MM.1S (cell line): ENCODE measurements around the gene ZNF787.

ENCODE experiments used
- DNase-seq: peaks from one replicate; pipeline ENCODE4 v3.0.0-alpha.2; 2015
- H2AFZ ChIP-seq: fragments of 300-600 bp; sonication (generic); 2 replicates; pipeline ENCODE4 v1.6.0; 2016; ENCODE audit warnings: antibody characterized with exemption, low read length
- H3F3A ChIP-seq: fragments of 300-600 bp; sonication (generic); 2 replicates; pipeline ENCODE4 v1.6.1; 2016; ENCODE audit warnings: mild to moderate bottlenecking, antibody characterized with exemption, low read length, moderate library complexity, mixed read lengths; ENCODE audit not compliant: insufficient read depth
- H3K27ac ChIP-seq: fragments of 300-600 bp; sonication (generic); 2 replicates; pipeline ENCODE4 v1.5.1; 2016; ENCODE audit warnings: mild to moderate bottlenecking, low read length
- H3K27me3 ChIP-seq: fragments of 300-600 bp; sonication (generic); replicated peaks from 2 replicates; pipeline ENCODE4 v1.6.0; 2016; ENCODE audit warnings: low read length; ENCODE audit not compliant: insufficient read depth
- H3K36me3 ChIP-seq: fragments of 300-600 bp; sonication (generic); replicated peaks from 2 replicates; pipeline ENCODE4 v1.6.1; 2016; ENCODE audit warnings: mild to moderate bottlenecking, low read length, mixed read lengths; ENCODE audit not compliant: insufficient read depth
- H3K4me1 ChIP-seq: fragments of 300-600 bp; sonication (generic); 2 replicates; pipeline ENCODE4 v1.6.1; 2016; ENCODE audit warnings: low read length, mixed read lengths
- H3K4me2 ChIP-seq: fragments of 300-600 bp; sonication (generic); 2 replicates; pipeline ENCODE4 v1.6.0; 2016; ENCODE audit warnings: low read depth, low read length
- H3K4me3 ChIP-seq: fragments of 300-600 bp; sonication (generic); 2 replicates; pipeline ENCODE4 v1.5.1; 2016; ENCODE audit warnings: low read length, mixed read lengths
- H3K79me2 ChIP-seq: fragments of 300-600 bp; sonication (generic); 2 replicates; pipeline ENCODE4 v1.6.1; 2016; ENCODE audit warnings: mixed run types, low read length, mixed read lengths
- H3K9ac ChIP-seq: fragments of 300-600 bp; sonication (generic); 2 replicates; pipeline ENCODE4 v1.6.1; 2016; ENCODE audit warnings: low read length, mixed read lengths
- H3K9me2 ChIP-seq: fragments of 300-600 bp; sonication (generic); replicated peaks from 2 replicates; pipeline ENCODE4 v1.6.1; 2016; ENCODE audit warnings: mild to moderate bottlenecking, low read length, mixed read lengths; ENCODE audit not compliant: insufficient read depth
- H3K9me3 ChIP-seq: fragments of 300-600 bp; sonication (generic); replicated peaks from 2 replicates; pipeline ENCODE4 v1.6.1; 2016; ENCODE audit warnings: mild to moderate bottlenecking, low read length, mixed read lengths; ENCODE audit not compliant: insufficient read depth
- H4K20me1 ChIP-seq: fragments of 300-600 bp; sonication (generic); 2 replicates; pipeline ENCODE4 v1.6.1; 2016; ENCODE audit warnings: mild to moderate bottlenecking, low read length, moderate library complexity, mixed read lengths; ENCODE audit not compliant: insufficient read depth
- EZH2 ChIP-seq: fragments of 300-600 bp; sonication (generic); optimal IDR thresholded peaks from 2 replicates; pipeline ENCODE3; 2017; ENCODE audit warnings: low read depth, mild to moderate bottlenecking, antibody characterized with exemption, low read length, mixed read lengths
- EZH2phosphoT487 ChIP-seq: fragments of 300-600 bp; sonication (generic); IDR thresholded peaks from 2 replicates; pipeline ENCODE4 v1.6.1; 2018; ENCODE audit warnings: antibody characterized with exemption, low read length
- TF ChIP-seq, protein P1 (sequence below): fragments of 300-600 bp; sonication (generic); IDR thresholded peaks from 2 replicates; pipeline ENCODE4 v1.5.1; 2016; ENCODE audit warnings: antibody characterized with exemption, low read length, mixed read lengths

ZNF787 gene

DNA sequence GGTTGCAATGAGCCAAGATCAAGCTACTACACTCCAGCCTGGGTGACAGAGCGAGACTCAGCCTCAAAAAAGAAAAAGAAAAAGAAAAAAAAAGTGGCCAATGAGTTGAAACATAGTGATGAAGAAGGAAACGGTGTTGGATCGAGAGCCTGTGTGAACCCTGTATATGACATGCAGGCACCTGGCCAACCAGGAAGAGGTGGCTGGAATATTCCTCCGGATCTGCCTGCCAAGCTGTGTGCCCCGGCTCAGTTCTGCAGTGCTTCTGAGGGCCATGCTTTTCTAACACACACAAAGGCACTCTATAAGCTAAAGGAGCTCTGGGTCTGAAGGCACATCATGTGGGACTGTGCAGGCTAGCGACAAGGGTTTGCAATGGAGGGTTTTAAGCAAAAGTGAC is 16.3 kb upstream of the ZNF787 start:
- no peak for DNase-seq
- Histone ChIP-seq H3F3A (peaks cover 17% of the 10 kb centered on the region), H3K27ac (peak overlapping the region; percentile 83; the same call in 1 of the 2 replicates), H3K27me3 (no peaks in the 10 kb centered on the region), H3K79me2 (peaks cover 8% of the 10 kb centered on the region), H3K4me2 (peak overlapping the region; percentile 54; the same call in 1 of the 2 replicates), H3K9ac (no peak overlapping the region), H3K4me1 (peaks cover 23% of the 10 kb centered on the region), H3K4me3 (no peak overlapping the region), H3K9me3 (no peaks in the 10 kb centered on the region), H4K20me1 (no peaks in the 10 kb centered on the region), H3K36me3 (no peaks in the 10 kb centered on the region), H3K9me2 (no peaks in the 10 kb centered on the region), H2AFZ (0 out of 2 replicates have a peak overlapping the region, but pooled peaks have one; percentile 42)
- TF ChIP-seq, protein P1, sequence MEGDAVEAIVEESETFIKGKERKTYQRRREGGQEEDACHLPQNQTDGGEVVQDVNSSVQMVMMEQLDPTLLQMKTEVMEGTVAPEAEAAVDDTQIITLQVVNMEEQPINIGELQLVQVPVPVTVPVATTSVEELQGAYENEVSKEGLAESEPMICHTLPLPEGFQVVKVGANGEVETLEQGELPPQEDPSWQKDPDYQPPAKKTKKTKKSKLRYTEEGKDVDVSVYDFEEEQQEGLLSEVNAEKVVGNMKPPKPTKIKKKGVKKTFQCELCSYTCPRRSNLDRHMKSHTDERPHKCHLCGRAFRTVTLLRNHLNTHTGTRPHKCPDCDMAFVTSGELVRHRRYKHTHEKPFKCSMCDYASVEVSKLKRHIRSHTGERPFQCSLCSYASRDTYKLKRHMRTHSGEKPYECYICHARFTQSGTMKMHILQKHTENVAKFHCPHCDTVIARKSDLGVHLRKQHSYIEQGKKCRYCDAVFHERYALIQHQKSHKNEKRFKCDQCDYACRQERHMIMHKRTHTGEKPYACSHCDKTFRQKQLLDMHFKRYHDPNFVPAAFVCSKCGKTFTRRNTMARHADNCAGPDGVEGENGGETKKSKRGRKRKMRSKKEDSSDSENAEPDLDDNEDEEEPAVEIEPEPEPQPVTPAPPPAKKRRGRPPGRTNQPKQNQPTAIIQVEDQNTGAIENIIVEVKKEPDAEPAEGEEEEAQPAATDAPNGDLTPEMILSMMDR: no peak
- TF ChIP-seq EZH2: no peak
- no peak for TF ChIP-seq EZH2phosphoT487

DNA sequence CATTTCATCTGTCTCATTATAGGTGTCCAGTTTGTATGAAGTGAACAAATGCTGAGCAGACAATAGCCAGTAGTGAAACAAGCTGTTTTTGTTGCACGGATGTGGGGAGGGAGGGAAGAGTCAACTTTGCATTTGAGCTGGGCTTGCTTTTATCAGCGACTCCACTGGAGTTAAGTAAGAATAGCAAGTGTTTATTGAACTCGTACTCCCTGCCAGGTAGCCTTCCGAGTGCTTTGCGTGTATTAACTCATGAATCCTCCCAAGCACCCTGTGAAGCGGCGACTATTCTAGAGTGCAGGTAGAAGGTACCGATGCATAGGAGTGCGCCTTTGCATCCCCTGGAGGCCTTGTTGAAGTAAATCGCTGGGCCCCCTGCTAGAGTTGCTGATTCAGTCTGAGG is 15.3 kb upstream of the ZNF787 start:
- H2AFZ ChIP-seq: peak overlapping the region; percentile 39
- peak overlapping the region; percentile 28; the same call in 1 of the 2 replicates for H3K4me3 ChIP-seq
- H3K36me3 ChIP-seq: no peaks in the 10 kb centered on the region
- H3K79me2 ChIP-seq: no peaks in the 10 kb centered on the region
- no peaks in the 10 kb centered on the region for H3K27me3 ChIP-seq
- TF ChIP-seq EZH2phosphoT487: no peak
- TF ChIP-seq EZH2: no peak
- H3K27ac ChIP-seq: peak overlapping the region; percentile 83
- peaks cover 19% of the 10 kb centered on the region for H3K4me1 ChIP-seq
- peak overlapping the region; percentile 42; the same call in 1 of the 2 replicates for H3K9ac ChIP-seq
- H3K9me3 ChIP-seq: no peaks in the 10 kb centered on the region
- no peaks in the 10 kb centered on the region for H3K9me2 ChIP-seq
- peak; percentile 80 for DNase-seq
- peak overlapping the region; percentile 54; the same call in 1 of the 2 replicates for H3K4me2 ChIP-seq
- no peaks in the 10 kb centered on the region for H4K20me1 ChIP-seq
- peaks cover 17% of the 10 kb centered on the region for H3F3A ChIP-seq

DNA sequence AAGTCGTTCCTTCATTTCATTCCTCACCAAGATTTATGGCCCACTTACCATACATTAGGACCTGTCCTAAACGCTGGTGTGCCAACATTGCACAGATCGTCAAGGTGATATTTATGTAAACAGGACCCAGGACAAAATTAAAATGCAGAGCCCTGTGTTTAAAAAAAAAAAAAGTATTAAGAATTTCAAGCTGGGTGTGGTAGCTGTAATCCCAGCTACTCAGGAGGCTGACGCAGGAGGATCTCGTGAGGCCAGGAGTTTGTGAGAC is 13.5 kb upstream of the ZNF787 start:
- Histone ChIP-seq H3K79me2 (no peaks in the 10 kb centered on the region), H3K9me3 (no peaks in the 10 kb centered on the region), H3K9ac (no peak overlapping the region), H3K4me1 (peaks cover 12% of the 10 kb centered on the region), H3F3A (peaks cover 9% of the 10 kb centered on the region), H3K36me3 (no peaks in the 10 kb centered on the region), H3K4me2 (no peak overlapping the region), H3K27me3 (no peaks in the 10 kb centered on the region), H3K27ac (no peak overlapping the region), H3K4me3 (no peak overlapping the region), H2AFZ (no peak overlapping the region), H3K9me2 (no peaks in the 10 kb centered on the region), H4K20me1 (no peaks in the 10 kb centered on the region)
- TF ChIP-seq EZH2 (no peak), EZH2phosphoT487 (no peak)
- TF ChIP-seq, protein P1: no peak
- no peak for DNase-seq

DNA sequence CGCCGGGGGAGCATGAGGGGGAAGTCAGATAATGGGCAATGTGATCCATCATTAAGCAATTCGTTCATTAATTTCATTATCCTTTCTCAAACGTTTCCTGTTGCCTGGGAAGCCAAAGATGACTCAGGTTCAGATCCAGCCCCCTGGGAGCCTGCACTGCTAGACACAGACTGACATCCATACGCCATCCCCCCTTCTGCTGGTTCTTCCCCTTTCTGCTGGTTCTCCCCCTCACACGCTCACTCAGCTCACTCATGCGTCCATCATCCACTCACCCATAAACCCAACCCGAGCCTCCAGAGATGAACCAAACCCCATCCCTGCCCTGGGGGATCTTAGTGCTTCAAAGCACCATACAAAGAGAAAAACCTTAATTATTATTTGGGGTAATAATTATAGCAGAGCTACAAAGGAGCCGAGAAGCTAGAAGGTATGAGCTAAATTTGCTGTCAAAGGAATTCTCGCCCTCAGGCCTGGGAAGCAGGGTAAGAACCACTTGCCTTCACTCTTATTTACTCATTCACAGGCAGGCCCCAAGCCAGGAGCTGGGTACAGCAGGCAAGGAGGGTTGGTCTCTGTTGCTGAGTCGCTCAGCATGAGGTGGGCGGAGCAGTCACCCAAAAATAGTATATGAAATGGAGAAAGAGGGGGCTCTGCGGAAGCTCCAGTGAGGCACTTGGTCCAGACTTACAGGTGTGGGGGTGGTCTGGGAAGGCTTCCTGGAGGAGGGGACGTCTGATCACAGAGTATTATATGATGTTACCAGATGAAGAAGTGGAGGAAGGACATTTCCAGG is 13.0 kb upstream of the ZNF787 start:
- Histone ChIP-seq H3K4me2 (no peak overlapping the region), H2AFZ (no peak overlapping the region), H3F3A (peaks cover 9% of the 10 kb centered on the region; the same call in 1 of the 2 replicates), H4K20me1 (no peaks in the 10 kb centered on the region), H3K36me3 (no peaks in the 10 kb centered on the region), H3K4me1 (peaks cover 12% of the 10 kb centered on the region), H3K9ac (no peak overlapping the region), H3K27me3 (no peaks in the 10 kb centered on the region), H3K4me3 (no peak overlapping the region), H3K9me3 (no peaks in the 10 kb centered on the region), H3K79me2 (no peaks in the 10 kb centered on the region), H3K9me2 (no peaks in the 10 kb centered on the region), H3K27ac (no peak overlapping the region)
- no peak for DNase-seq
- TF ChIP-seq EZH2 (no peak), EZH2phosphoT487 (no peak)
- TF ChIP-seq, protein P1: no peak
